ENCODE data around the gene PDZK1IP1.
"Not testable (repeated sequence)": the region's sequence is repeated elsewhere in the genome, so short reads cannot be mapped to it uniquely, and the experiment has no call there.

The PDZK1IP1 gene

GRCh38 chr1:47147047-47147785, 42.6 kb downstream of the PDZK1IP1 start:
- H3K4me3 ChIP-seq (ENCODE audit: control insufficient read depth, low read depth, low read length) = no peak overlapping the region
- TF ChIP-seq CTCF (conservative IDR thresholded peaks at IDR 0.05; ENCODE audit: control insufficient read depth, insufficient read depth, low read depth, low read length) = no peak
- DNase-seq (ENCODE audit: low read depth) = no peak

GRCh38 chr1:47146495-47146894, 43.3 kb downstream of the PDZK1IP1 start:
- not testable (repeated sequence) for DNase-seq (ENCODE audit: low read depth); H3K4me3 ChIP-seq (ENCODE audit: control insufficient read depth, low read depth, low read length)

- TF ChIP-seq CTCF (conservative IDR thresholded peaks at IDR 0.05; ENCODE audit: control insufficient read depth, insufficient read depth, low read depth, low read length) = peak; percentile 8
- DNase-seq (ENCODE audit: low read depth); H3K4me3 ChIP-seq (ENCODE audit: control insufficient read depth, low read depth, low read length): not testable (repeated sequence)
Observed at GRCh38 chr1:47143654-47144053, 46.2 kb downstream of the PDZK1IP1 start.

DNA sequence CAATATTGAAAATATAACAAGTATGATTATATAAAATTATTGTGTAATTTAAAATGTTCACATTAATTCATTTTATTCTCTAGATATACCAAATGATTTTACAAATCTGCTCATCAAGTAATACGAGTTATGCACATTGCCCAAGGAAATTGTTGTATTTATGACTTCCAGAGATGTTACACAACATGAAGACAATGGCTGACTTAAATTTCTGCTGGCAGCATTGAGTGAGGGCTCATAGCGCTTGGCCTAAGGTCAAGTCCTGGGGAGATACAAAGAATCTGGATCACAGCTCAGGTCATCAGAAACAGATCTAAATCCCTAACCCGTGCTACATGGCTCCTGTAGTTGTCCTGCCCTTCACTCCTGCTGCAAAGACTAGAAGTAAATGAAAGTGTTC, 49.5 kb downstream of the PDZK1IP1 start:
- not testable (repeated sequence) for H3K4me3 ChIP-seq (ENCODE audit: control insufficient read depth, low read depth, low read length); DNase-seq (ENCODE audit: low read depth)

DNA sequence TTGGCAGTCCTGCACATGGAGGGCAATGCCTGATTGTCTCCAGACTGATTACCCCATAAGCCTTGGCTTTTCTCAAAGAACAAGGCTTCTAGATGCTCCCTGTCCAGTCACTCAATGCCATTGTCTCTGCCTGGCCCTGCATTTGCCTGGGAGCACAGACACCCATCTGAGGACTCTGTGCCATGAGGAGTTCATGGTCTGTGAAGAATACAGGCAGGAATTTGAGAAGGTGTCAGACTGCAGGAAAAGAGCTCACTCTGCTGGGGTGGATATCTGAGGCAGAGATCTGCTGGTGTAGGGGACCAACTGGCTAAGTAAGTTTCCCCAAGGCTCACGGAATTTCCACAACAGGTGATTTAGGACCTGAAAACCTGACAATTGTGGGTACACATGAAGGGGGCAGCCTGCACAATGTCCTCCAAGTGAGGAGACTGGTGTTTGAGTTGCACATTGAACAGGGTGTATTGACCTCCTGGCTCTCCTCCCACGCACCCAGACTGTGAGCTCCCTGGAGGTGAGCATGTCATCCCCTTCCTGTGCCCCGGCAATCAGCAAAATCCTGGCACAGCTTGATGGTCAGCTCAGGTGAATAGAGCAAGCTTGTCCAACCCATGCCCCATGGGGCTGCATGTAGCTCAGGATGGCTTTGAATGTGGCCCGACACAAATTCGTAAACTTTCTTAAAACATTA, 51.8 kb downstream of the PDZK1IP1 start:
- TF ChIP-seq CTCF (conservative IDR thresholded peaks at IDR 0.05; ENCODE audit: control insufficient read depth, insufficient read depth, low read depth, low read length) = no peak
- no peak overlapping the region for H3K4me3 ChIP-seq (ENCODE audit: control insufficient read depth, low read depth, low read length)
- no peak for DNase-seq (ENCODE audit: low read depth)

DNA sequence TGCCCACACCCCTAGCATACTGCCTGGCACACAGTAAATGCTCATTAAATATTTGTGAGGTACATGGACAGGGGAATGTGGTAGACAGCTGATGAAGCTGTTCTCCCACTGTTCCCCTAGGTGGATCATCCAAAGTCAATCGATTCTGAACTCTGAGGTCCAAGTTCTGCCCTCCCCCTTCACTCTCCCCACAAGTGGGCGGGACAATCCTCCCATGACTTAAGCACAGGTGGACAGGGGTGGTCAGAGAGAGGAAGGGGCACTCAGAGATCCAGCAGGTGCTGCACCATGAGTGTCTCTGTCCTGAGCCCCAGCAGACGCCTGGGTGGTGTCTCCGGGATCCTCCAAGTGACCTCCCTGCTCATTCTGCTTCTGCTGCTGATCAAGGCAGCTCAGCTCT, 52.6 kb downstream of the PDZK1IP1 start, which contains the start of gene CYP4A22:
Gene CYP4A22 (plus strand): TSS at position 244 of the 400 bp plus-strand sequence. CDS start 45 bp downstream, at position 289.
- no peak for TF ChIP-seq CTCF (conservative IDR thresholded peaks at IDR 0.05; ENCODE audit: control insufficient read depth, insufficient read depth, low read depth, low read length)
- DNase-seq (ENCODE audit: low read depth) = no peak
- no peak within 1 kb of the TSS for H3K4me3 ChIP-seq (ENCODE audit: control insufficient read depth, low read depth, low read length)
